ENCODE measurements around the gene NR4A1.
"Not testable (repeated sequence)": the region's sequence is repeated elsewhere in the genome, so short reads cannot be mapped to it uniquely, and the experiment has no call there.

Gene NR4A1

GRCh38 chr12:52097045-52097666 lies 45.9 kb downstream of the NR4A1 start:
- DNase-seq (ENCODE audit: low read depth), result no peak

GRCh38 chr12:52104431-52105089 lies 53.3 kb downstream of the NR4A1 start:
- DNase-seq (ENCODE audit: low read depth), result not testable (repeated sequence)

All from EH (cell line).